Endothelial cell of umbilical vein (primary cell): ENCODE measurements around the gene CTSE. TPM values are rescaled to one million over a fixed set of nuclear protein-coding genes. Genes with fewer than 3 reads are reported as not detected.

Source experiments
- BruUV-seq: library from RNA; stranded (reverse); fragments of 400-500 nt; replicated peaks from 2 replicates; lab custom pipeline; 2021; lab: Mats Ljungman, UMichigan
- CTCF ChIA-PET: fragments of 300-600, 350-600 bp; sonication (Branson Sonifier 250); formaldehyde crosslinking; loops from one replicate; lab custom pipeline; 2021; ENCODE audit warnings: antibody characterized with exemption, inconsistent platforms; lab: Charles Lee
- POLR2A ChIA-PET: fragments of 300-600, 350-600 bp; sonication (Branson Sonifier 250); formaldehyde crosslinking; loops from one replicate; lab custom pipeline; 2021; ENCODE audit warnings: antibody characterized with exemption, inconsistent platforms; lab: Charles Lee
- DNase-seq: peaks from one replicate; pipeline ENCODE4 v3.0.0-alpha.2; 2011; ENCODE audit warnings: low read depth, low spot score
- FAIRE-seq: peaks from 2 replicates; lab custom pipeline; 2011; peaks lifted over from hg19 to GRCh38; lab: Jason Lieb, UNC
- H2AFZ ChIP-seq: 2 replicates; pipeline ENCODE4 v1.6.0; 2012; ENCODE audit warnings: low read depth, low read length, control low read depth, inconsistent platforms
- H3K27ac ChIP-seq: 2 replicates; pipeline ENCODE4 v1.5.1; 2011; ENCODE audit warnings: low read depth, mild to moderate bottlenecking, control low read depth, low read length, moderate library complexity; ENCODE audit not compliant: insufficient read depth
- H3K27me3 ChIP-seq, 2 experiments: 2 replicates each; pipeline versions ENCODE4 v1.6.0 to v1.6.1; 2011; ENCODE audit warnings: low read length in 2 of 2, mixed read lengths in 1 of 2; ENCODE audit not compliant: control insufficient read depth in 2 of 2, insufficient read depth in 2 of 2
- H3K36me3 ChIP-seq, 2 experiments: 2 replicates in 1 of 2; 3 replicates in 1 of 2; pipeline ENCODE4 v1.5.1; 2011; ENCODE audit warnings: low read length in 2 of 2, mild to moderate bottlenecking in 1 of 2, moderate library complexity in 1 of 2; ENCODE audit not compliant: control insufficient read depth in 2 of 2, insufficient read depth in 2 of 2; ENCODE audit errors: extremely low read depth in 1 of 2
- H3K4me1 ChIP-seq: 3 replicates; pipeline ENCODE4 v1.5.1; 2011; ENCODE audit warnings: mild to moderate bottlenecking, low read length; ENCODE audit not compliant: control insufficient read depth, insufficient read depth; ENCODE audit errors: extremely low read depth
- H3K4me2 ChIP-seq: 2 replicates; pipeline ENCODE4 v1.6.1; 2011; ENCODE audit warnings: low read length, control low read depth, mixed read lengths; ENCODE audit not compliant: insufficient read depth
- H3K4me3 ChIP-seq, 3 experiments: fragments of 200-600 bp in 1 of 3; sonication (generic), shearing (Covaris generic) in 1 of 3; replicated peaks in 1 of 3; 2 replicates each; pipeline ENCODE4 v1.5.1; 2011 to 2016; ENCODE audit warnings: control low read depth in 3 of 3, low read length in 3 of 3, mild to moderate bottlenecking in 2 of 3, inconsistent platforms in 1 of 3, low read depth in 1 of 3, moderate library complexity in 1 of 3; ENCODE audit not compliant: insufficient read depth in 1 of 3
- H3K79me2 ChIP-seq: 2 replicates; pipeline ENCODE4 v1.6.0; 2012; ENCODE audit warnings: low read length, inconsistent platforms; ENCODE audit not compliant: control insufficient read depth, insufficient read depth
- H3K9ac ChIP-seq: replicated peaks from 2 replicates; pipeline ENCODE3; 2011; ENCODE audit warnings: low read length, control low read depth; ENCODE audit not compliant: insufficient read depth; ENCODE audit errors: extremely low read depth
- H3K9me1 ChIP-seq: replicated peaks from 3 replicates; pipeline ENCODE4 v1.6.0; 2011; ENCODE audit warnings: mild to moderate bottlenecking, low read length; ENCODE audit not compliant: control insufficient read depth, insufficient read depth; ENCODE audit errors: extremely low read depth
- H3K9me3 ChIP-seq: replicated peaks from 2 replicates; pipeline ENCODE4 v1.5.1; 2012; ENCODE audit warnings: low read length, inconsistent platforms; ENCODE audit not compliant: control insufficient read depth, insufficient read depth
- H4K20me1 ChIP-seq: replicated peaks from 2 replicates; pipeline ENCODE3; 2011; ENCODE audit warnings: mild to moderate bottlenecking, low read length; ENCODE audit not compliant: control insufficient read depth, insufficient read depth; ENCODE audit errors: extremely low read depth
- EZH2 ChIP-seq: IDR thresholded peaks from 2 replicates; pipeline ENCODE4 v1.6.1; 2012; ENCODE audit warnings: borderline replicate concordance, low read depth, mild to moderate bottlenecking, moderate library complexity, low read length, inconsistent platforms; ENCODE audit not compliant: severe bottlenecking
- FOS ChIP-seq: IDR thresholded peaks from 2 replicates; pipeline ENCODE4 v1.6.1; 2011; ENCODE audit warnings: mild to moderate bottlenecking, low read length, moderate library complexity, borderline replicate concordance; ENCODE audit not compliant: insufficient read depth
- GATA2 ChIP-seq: IDR thresholded peaks from 2 replicates; pipeline ENCODE4 v1.7.0; 2011; ENCODE audit warnings: low read depth, mild to moderate bottlenecking, moderate library complexity, mixed read lengths, low read length; ENCODE audit not compliant: insufficient read length, insufficient read depth
- MAX ChIP-seq: IDR thresholded peaks from 2 replicates; pipeline ENCODE4 v1.6.1; 2011; ENCODE audit not compliant: insufficient read depth, insufficient read length
- MYC ChIP-seq: IDR thresholded peaks from one replicate; pipeline ENCODE4 v1.6.1; 2011; ENCODE audit warnings: mild to moderate bottlenecking, low read depth, low read length
- POLR2A ChIP-seq: IDR thresholded peaks from 2 replicates; pipeline ENCODE4 v1.6.1; 2012; ENCODE audit warnings: low read depth, mild to moderate bottlenecking, control low read depth, low read length
- POLR2AphosphoS5 ChIP-seq: IDR thresholded peaks from 2 replicates; pipeline ENCODE4 v1.6.1; 2012; ENCODE audit warnings: low read depth, mild to moderate bottlenecking, control low read depth, low read length, moderate library complexity; ENCODE audit not compliant: insufficient read depth
- dilution Hi-C: fragments of 300-500 bp; cut with MboI; formaldehyde crosslinking; loops from one replicate; pipeline ENCODE4 v1.15.0; 2019; ENCODE audit warnings: low sequenced_read_pairs; ENCODE audit not compliant: extremely low pct_ligation_motif_present
- intact Hi-C: fragments of 100-400 bp; cut with micrococcal nuclease; formaldehyde crosslinking; loops from one replicate; pipeline ENCODE4 v1.10.0; 2022
- polyA plus RNA-seq, 4 experiments: library from polyadenylated mRNA; depleted of rRNA in 3 of 4; stranded (reverse) in 3 of 4; unstranded in 1 of 4; fragments of >200 nt; gene quantifications; 2 replicates each; pipeline versions ENCODE4 v1.2.1 to v1.2.3, GENCODE V29; 2011 to 2012; ENCODE audit warnings: missing spikeins in 1 of 4
- total RNA-seq: library from RNA; stranded (reverse); gene quantifications from 2 replicates; pipeline ENCODE4 v1.2.3, GENCODE V29; 2021

The CTSE gene
- total and polyA plus RNA-seq, 2 donors (not counting 3 experiments of a cell fraction or from before 2014, with no cell fraction given) = 0.17 TPM; not detected in 1

- Histone ChIP-seq H3K9ac (no peak overlapping the region), H4K20me1 (no peaks in the 10 kb centered on the region), H3K4me1 (peaks cover 8% of the 10 kb centered on the region), H3K79me2 (no peaks in the 10 kb centered on the region), H3K27me3 (no peaks in the 10 kb centered on the region), H3K4me2 (no peak overlapping the region), H3K4me3 (no peak overlapping the region), H3K9me3 (no peaks in the 10 kb centered on the region), H3K27ac (no peak overlapping the region), H3K9me1 (no peaks in the 10 kb centered on the region), H2AFZ (no peak overlapping the region), H3K36me3 (no peaks in the 10 kb centered on the region)
- BruUV-seq = no TSS peak
- ChIA-PET CTCF (no interaction called here), POLR2A (no interaction called here)
- no peak for DNase-seq
- no peak for FAIRE-seq
- TF ChIP-seq POLR2AphosphoS5 (no peak), MAX (no peak), GATA2 (no peak)
- intact Hi-C loops (no loop called here), dilution Hi-C loops (loop anchor here (25.0 kb wide), 1 partner anchor 138 kb away; the partner anchor contains the start of gene AVPR1B)
Measured at GRCh38 chr1:205974712-205975111, 49.0 kb downstream of the CTSE start.

GRCh38 chr1:205973377-205974232 is 50.1 kb downstream of the CTSE start:
- Histone ChIP-seq H2AFZ (no peak overlapping the region), H3K27ac (no peak overlapping the region), H3K4me2 (no peak overlapping the region), H3K27me3 (no peaks in the 10 kb centered on the region), H3K9me1 (no peaks in the 10 kb centered on the region), H3K79me2 (no peaks in the 10 kb centered on the region), H4K20me1 (no peaks in the 10 kb centered on the region), H3K4me1 (peaks cover 8% of the 10 kb centered on the region), H3K9ac (no peak overlapping the region), H3K9me3 (no peaks in the 10 kb centered on the region), H3K4me3 (no peak overlapping the region), H3K36me3 (no peaks in the 10 kb centered on the region)
- FAIRE-seq = no peak
- no peak for TF ChIP-seq POLR2A
- TF ChIP-seq EZH2 = no peak
- no peak for TF ChIP-seq MYC
- TF ChIP-seq FOS = no peak
- TF ChIP-seq POLR2AphosphoS5 = no peak
- no TSS peak for BruUV-seq
- no peak for DNase-seq
- dilution Hi-C loops = no loop called here
- CTCF ChIA-PET = no interaction called here
- intact Hi-C loops = no loop called here
- POLR2A ChIA-PET = no interaction called here
